Adipocyte (in vitro differentiated cells): Measurements from ENCODE around the gene RASA3.
"Not testable (repeated sequence)": the region's sequence is repeated elsewhere in the genome, so short reads cannot be mapped to it uniquely, and the experiment has no call there.

Source experiments
- DNase-seq: peaks from one replicate; pipeline ENCODE4 v3.0.0-alpha.2; 2015; ENCODE audit warnings: low read depth
- H3K27me3 ChIP-seq: replicated peaks from 2 replicates; pipeline ENCODE4 v1.7.0; 2013; ENCODE audit warnings: mild to moderate bottlenecking, low read length, moderate library complexity; ENCODE audit not compliant: control insufficient read depth, insufficient read depth
- H3K36me3 ChIP-seq: 2 replicates; pipeline ENCODE4 v1.7.0; 2013; ENCODE audit warnings: low read length, mild to moderate bottlenecking, moderate library complexity; ENCODE audit not compliant: control insufficient read depth, insufficient read depth, severe bottlenecking
- H3K4me1 ChIP-seq: 2 replicates; pipeline ENCODE4 v1.7.0; 2013; ENCODE audit warnings: mild to moderate bottlenecking, low read length, moderate library complexity; ENCODE audit not compliant: control insufficient read depth, insufficient read depth
- H3K4me3 ChIP-seq: 2 replicates; pipeline ENCODE4 v1.7.0; 2013; ENCODE audit warnings: mild to moderate bottlenecking, low read length, moderate library complexity
- H3K9ac ChIP-seq: 2 replicates; pipeline ENCODE4 v1.7.0; 2013; ENCODE audit warnings: mild to moderate bottlenecking, low read length, moderate library complexity
- H3K9me3 ChIP-seq: 2 replicates; pipeline ENCODE4 v1.7.0; 2013; ENCODE audit warnings: mild to moderate bottlenecking, low read length, moderate library complexity; ENCODE audit not compliant: control insufficient read depth

The RASA3 gene

DNA sequence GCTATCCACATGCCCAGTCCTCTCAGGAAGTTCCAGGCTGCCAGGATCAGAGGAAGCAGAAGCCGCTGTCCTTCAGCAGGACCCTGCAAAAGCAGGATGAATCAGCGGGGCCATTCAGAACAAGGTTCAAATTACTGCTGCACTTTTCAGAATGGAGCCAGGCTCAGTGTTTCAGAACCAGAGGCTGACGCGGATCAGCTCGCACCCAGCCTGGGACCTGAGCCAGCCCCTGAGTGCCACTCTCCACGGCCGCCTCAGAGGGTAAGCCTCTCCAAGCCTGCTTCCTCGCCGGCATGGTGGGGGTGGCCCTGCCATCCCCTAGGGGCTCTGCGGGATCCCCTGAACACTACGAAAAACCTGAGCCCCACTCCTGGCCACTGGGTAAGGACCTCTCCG, 24.7 kb downstream of the RASA3 start:
- peak; percentile 87 for DNase-seq
- Histone ChIP-seq H3K9me3 (no peaks in the 10 kb centered on the region), H3K36me3 (no peaks in the 10 kb centered on the region), H3K4me3 (no peak overlapping the region), H3K9ac (no peak overlapping the region), H3K27me3 (no peaks in the 10 kb centered on the region), H3K4me1 (peaks cover 28% of the 10 kb centered on the region)

DNA sequence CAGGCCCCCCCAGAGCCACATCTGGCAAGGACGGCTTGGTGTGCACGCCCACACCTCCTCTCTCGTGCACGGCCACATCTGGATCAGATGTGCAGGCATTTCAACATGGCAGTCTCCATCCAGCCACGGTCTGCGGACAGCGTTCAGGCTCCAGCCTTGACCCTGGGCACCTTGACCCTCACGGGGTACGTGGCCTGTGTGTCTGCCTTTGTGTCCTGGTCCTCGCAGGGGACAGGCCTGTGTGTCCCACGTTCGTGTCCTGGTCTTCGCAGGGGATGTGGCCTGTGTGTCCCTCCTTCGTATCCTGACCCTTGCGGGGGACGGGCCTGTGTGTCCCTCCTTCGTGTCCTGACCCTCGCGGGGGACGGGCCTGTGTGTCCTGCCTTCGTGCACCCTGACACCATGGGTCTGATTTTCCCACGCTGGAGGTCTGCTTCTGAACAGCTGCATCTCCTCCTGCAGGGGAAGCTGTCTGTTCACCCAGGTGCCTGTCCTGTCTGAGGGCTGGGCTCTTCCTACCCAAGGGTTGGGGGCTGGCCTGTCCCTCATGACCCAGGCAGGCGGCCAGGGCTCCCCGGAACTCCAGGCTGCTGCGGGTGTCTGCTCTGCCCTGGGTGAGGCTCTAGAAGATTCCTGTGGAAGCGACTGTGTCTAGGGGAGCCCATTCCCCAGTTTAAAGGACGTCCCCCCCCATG, 25.3 kb downstream of the RASA3 start:
- Histone ChIP-seq H3K9ac (no peak overlapping the region), H3K9me3 (no peaks in the 10 kb centered on the region), H3K4me3 (no peak overlapping the region), H3K27me3 (no peaks in the 10 kb centered on the region), H3K36me3 (no peaks in the 10 kb centered on the region), H3K4me1 (peaks cover 28% of the 10 kb centered on the region)
- DNase-seq, result no peak

DNA sequence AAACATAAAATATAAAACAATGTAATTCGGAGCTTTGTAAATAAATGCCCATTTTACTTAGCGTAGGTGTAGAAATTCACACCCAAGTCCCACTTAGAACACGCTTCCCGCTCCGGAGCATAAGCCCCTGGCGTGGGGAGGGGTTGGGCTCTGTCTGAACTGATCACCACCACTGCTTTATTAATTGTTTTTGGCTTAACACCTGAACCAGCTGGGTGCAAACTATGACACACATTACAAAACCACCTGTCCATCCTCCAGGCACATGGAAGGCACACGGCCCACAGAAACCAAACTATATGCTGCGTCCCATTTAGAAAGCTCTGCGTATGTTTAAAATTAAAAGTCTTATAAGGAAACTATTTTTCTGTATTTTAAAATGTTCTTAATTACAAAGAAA, 25.9 kb downstream of the RASA3 start:
- H3K4me3 ChIP-seq, result no peak overlapping the region
- H3K4me1 ChIP-seq, result peaks cover 28% of the 10 kb centered on the region
- H3K9me3 ChIP-seq, result no peaks in the 10 kb centered on the region
- no peak for DNase-seq
- no peak overlapping the region for H3K9ac ChIP-seq
- H3K27me3 ChIP-seq, result no peaks in the 10 kb centered on the region
- no peaks in the 10 kb centered on the region for H3K36me3 ChIP-seq

DNA sequence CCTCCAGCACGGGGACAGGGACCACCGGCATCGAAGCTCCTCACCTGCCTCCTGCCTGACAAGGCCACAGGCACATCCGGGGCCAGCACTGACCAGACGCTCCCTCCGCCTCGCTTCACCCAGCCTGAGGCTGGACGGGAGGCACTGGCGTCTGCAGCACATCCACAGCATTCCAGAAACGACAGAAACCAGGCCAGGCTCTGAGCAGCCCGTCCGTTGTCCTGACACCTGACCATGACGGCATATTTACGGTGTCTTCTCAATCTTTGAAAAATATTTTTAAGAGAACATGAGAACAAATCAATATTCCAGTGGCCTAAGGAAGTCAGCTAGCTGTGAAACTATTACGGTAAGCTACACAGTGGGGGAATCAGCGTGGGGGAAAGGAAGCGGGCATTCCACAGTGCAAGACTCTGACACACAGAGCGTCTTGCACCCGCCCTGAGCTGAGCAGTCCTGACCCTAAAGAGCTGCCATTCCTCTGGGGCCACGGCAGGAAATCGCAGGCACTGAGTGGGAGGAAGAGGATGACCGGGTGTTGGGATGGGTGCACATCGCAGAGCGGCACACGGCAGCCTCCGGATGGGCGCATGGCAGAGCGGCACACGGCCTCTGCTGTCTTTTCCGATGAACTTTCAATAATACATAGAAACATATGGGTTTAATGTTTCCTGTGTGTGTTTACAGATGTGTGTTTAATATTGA, 26.8 kb downstream of the RASA3 start:
- H3K27me3 ChIP-seq, result no peaks in the 10 kb centered on the region
- H3K4me3 ChIP-seq, result no peak overlapping the region
- no peaks in the 10 kb centered on the region for H3K36me3 ChIP-seq
- DNase-seq, result peak; percentile 69
- H3K9ac ChIP-seq, result peak overlapping the region; percentile 12
- peaks cover 34% of the 10 kb centered on the region for H3K4me1 ChIP-seq
- no peaks in the 10 kb centered on the region for H3K9me3 ChIP-seq

DNA sequence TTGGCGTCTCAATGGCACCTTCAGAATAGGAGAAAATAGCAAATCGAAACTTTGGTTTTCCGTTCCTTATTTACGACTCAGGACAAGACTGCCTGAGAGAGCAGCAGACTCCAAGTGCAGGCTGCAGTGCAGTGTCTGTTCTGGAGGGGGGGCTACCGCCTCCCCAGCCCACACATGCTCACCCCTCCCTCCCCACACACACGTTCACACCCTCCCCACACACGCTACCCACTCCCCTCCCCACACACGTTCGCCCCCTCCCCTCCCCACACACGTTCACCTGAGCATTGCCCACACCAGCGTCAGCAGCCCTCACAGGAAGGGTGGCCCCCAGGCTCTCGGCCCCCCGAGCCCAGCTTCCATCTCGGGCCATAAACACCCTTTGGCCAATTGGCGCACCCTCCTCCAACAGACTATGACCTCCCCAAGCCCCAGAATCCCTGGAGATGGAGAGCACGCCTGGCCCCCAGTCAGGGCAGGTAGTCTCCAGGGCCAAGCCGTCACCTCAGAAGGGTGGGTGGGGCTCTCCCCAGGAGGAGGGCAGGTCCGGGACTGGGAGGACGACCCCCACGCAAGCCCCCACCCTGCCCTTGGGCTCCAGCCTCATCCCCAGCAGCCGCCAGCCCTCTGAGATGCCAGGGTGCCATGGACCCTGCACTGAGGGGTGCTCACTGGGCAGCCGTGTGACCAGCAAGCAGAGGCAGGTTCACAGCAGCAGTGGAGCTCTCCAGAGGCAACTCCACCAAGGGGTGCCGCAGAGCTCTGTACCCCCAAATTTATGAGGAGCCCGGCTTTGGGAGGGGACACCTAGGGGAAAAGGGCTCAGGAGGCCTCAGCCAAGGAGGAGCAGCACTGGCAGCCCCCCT, 27.5 kb downstream of the RASA3 start:
- Histone ChIP-seq H3K9me3 (no peaks in the 10 kb centered on the region), H3K9ac (peak overlapping the region; percentile 12), H3K36me3 (no peaks in the 10 kb centered on the region), H3K4me3 (no peak overlapping the region), H3K4me1 (peaks cover 31% of the 10 kb centered on the region), H3K27me3 (no peaks in the 10 kb centered on the region)
- DNase-seq, result no peak

DNA sequence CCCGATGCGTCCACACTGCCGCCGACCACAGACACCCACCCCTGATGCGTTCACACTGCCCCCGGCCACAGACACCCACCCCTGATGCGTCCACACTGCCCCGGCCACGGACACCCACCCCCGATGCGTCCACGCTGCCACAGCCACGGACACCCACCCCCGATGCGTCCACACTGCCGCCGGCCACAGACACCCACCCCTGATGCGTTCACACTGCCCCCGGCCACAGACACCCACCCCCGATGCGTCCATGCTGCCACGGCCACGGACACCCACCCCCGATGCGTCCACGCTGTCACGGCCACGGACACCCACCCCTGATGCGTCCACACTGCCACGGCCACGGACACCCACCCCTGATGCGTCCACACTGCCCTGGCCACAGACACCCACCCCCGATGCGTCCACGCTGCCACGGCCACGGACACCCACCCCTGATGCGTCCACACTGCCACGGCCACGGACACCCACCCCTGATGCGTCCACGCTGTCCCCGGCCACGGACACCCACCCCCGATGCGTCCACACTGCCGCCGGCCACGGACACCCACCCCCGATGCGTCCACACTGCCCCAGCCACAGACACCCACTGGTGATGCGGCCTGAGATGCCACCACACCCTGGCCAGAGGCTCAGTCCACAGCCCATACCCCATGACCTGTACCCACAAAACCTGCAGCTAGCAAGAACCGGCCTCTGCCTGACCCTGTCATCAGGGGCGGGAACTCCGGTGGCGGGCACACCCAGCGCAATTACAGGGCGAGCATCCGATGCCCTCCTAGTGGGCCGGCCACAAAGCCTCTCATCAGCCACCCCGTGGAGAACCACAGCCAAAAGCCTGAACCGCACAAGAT, 28.4 kb downstream of the RASA3 start:
- no peak overlapping the region for H3K4me3 ChIP-seq
- no peaks in the 10 kb centered on the region for H3K36me3 ChIP-seq
- no peak for DNase-seq
- H3K9me3 ChIP-seq, result no peaks in the 10 kb centered on the region
- peaks cover 31% of the 10 kb centered on the region for H3K4me1 ChIP-seq
- no peaks in the 10 kb centered on the region for H3K27me3 ChIP-seq
- H3K9ac ChIP-seq, result no peak overlapping the region

DNA sequence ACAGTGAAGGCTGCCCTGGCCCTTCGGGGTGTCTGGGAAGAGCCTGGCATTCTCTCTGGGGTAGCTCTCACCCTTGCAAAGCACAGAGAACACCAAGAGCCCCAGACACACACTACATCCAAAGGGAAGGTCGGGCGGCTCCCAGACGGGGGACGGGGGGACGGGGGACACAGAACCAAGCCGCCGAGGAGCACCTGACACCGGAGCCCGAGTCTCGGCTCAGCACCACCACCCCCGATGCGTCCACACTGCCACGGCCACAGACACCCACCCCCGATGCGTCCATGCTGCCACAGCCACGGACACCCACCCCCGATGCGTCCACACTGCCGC, 29.2 kb downstream of the RASA3 start:
- not testable (repeated sequence) for DNase-seq, H3K4me3 ChIP-seq

DNA sequence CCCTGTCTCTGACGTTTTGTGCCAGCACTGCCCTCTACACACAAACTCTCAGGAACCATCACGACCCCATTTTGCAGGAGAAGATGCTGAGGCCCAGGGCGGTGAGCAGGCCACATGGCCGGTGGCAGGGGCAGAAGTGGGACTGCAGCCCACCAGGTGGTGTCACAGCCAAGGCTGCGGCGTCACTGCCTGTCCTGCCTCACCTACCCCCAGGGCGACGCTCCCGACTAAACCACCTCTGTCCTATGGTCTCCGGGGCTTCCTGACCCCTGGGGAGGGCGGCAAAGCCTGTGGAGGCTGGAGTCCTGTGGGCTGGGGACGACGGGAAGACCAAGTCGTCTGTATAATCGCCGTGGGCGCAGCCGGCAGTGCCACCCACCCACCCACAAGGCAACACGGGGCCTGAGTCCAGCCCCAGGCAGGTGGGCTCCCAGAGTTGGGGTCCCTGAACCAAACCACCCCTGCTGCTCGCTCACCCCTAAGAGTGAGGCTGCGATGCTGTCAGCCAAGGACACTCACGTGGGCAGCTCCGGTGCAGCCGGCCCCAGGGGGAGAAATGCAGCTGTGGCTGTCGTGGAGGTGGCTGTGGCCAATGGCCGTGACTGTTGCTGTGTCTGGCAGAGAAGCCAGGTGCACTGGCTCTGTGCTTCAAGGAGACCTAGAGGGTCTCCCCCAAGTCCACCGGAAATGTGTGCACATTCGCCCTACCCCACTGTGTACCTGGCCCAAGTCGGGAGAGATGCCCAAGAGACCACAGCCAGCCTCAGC, 29.7 kb downstream of the RASA3 start:
- H3K4me1 ChIP-seq, result peaks cover 40% of the 10 kb centered on the region
- H3K9me3 ChIP-seq, result no peaks in the 10 kb centered on the region
- DNase-seq, result no peak
- H3K9ac ChIP-seq, result peak overlapping the region; percentile 69
- no peak overlapping the region for H3K4me3 ChIP-seq
- H3K36me3 ChIP-seq, result no peaks in the 10 kb centered on the region
- no peaks in the 10 kb centered on the region for H3K27me3 ChIP-seq

More for the DNA sequence above, 29.2 kb downstream of the RASA3 start:
- not testable (repeated sequence) for H3K36me3 ChIP-seq, H3K27me3 ChIP-seq, H3K9ac ChIP-seq, H3K9me3 ChIP-seq
- H3K4me1 ChIP-seq, result peaks cover 35% of the 10 kb centered on the region

DNA sequence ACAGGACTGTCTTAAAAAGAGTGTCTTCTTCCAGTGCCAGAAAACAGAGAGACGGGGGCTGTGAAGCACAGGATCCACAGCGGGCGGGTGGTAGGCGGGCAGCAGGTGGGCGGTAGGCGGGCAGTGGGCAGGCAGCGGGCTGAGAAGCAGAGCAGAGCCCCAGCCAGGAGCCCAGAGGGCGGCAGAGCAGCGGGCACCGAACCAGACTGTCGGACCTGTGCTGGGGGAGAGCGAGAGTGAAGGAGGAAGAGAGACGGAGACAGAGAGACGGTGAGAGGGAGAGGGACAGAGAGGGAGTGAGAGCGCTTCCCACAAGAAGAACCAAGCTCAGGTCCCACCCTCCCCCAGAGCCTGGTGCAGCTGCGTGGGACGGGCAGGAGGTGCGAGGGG, 30.3 kb downstream of the RASA3 start:
- Histone ChIP-seq H3K9me3 (no peaks in the 10 kb centered on the region), H3K9ac (peak overlapping the region; percentile 69), H3K4me1 (peaks cover 34% of the 10 kb centered on the region), H3K36me3 (peaks cover 3% of the 10 kb centered on the region), H3K27me3 (no peaks in the 10 kb centered on the region), H3K4me3 (no peak overlapping the region)
- DNase-seq, result no peak

DNA sequence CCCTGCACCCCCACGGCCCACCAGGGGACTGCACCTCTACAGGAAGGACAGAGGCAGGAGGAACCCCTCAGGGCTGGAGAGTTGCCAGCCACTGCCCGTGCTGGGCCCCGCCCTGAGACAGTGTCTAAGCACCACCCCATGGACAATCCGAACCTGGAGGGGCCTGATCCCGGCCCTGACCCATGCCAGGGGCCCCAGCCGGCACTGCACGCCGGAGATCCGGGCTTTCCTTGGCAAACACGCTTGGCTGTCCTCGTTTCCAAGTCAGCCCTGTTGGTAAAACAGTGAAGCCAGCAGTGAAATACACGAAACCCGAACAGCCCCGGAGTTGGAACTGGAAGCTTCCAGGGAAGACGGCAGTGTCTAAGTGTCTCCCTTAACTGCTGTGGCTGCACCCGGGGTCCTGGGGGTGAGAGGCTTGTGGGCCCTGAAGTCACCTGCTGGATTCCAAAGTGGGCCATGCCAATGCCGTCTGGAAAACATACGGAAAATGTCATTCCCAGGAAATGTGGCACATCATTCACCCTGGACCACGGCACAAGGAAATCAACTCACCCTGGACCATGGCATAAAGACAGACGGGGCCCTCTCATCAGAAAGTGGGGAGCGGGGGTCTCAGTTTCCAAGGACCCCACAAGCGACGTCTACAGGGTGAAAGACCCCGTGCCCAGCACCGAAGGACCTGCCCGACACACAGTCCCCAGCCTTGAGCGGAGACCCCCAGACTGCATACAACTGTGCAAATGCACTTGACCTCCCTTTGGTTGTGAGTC, 30.9 kb downstream of the RASA3 start:
- Histone ChIP-seq H3K9ac (peak overlapping the region; percentile 69), H3K9me3 (no peaks in the 10 kb centered on the region), H3K27me3 (no peaks in the 10 kb centered on the region), H3K4me1 (peaks cover 31% of the 10 kb centered on the region), H3K4me3 (no peak overlapping the region), H3K36me3 (peaks cover 3% of the 10 kb centered on the region)
- no peak for DNase-seq
